GM13977 (cell line): ENCODE results near the gene MEF2C.
A peak's percentile ranks its signal among the peaks of the same experiment; 100 is the strongest.

Source experiments
- DNase-seq: peaks from one replicate; pipeline ENCODE4 v3.0.0; 2012; ENCODE audit warnings: low spot score
- in situ Hi-C: fragments of 300-500 bp; cut with MboI; formaldehyde crosslinking; loops from one replicate; pipeline ENCODE4 v1.12.0; 2022; ENCODE audit warnings: low sequenced_read_pairs, low pct_unique_long_range_greater_than_20kb, mixed read lengths, inconsistent platforms; ENCODE audit not compliant: unreplicated experiment
- TF ChIP-seq, protein P1 (sequence below): IDR thresholded peaks from 2 replicates; pipeline ENCODE4 v1.5.1; 2012; ENCODE audit warnings: mild to moderate bottlenecking, control low read depth; ENCODE audit not compliant: insufficient read depth; ENCODE audit errors: extremely low read depth, missing control alignments

Gene MEF2C

GRCh38 chr5:88686726-88687125 lies 196.3 kb downstream of the MEF2C start:
- in situ Hi-C loops: loop anchor here (10.0 kb wide), 1 partner anchor 902 kb away; no protein-coding TSS in a partner anchor
- no peak for DNase-seq
- TF ChIP-seq, protein P1, sequence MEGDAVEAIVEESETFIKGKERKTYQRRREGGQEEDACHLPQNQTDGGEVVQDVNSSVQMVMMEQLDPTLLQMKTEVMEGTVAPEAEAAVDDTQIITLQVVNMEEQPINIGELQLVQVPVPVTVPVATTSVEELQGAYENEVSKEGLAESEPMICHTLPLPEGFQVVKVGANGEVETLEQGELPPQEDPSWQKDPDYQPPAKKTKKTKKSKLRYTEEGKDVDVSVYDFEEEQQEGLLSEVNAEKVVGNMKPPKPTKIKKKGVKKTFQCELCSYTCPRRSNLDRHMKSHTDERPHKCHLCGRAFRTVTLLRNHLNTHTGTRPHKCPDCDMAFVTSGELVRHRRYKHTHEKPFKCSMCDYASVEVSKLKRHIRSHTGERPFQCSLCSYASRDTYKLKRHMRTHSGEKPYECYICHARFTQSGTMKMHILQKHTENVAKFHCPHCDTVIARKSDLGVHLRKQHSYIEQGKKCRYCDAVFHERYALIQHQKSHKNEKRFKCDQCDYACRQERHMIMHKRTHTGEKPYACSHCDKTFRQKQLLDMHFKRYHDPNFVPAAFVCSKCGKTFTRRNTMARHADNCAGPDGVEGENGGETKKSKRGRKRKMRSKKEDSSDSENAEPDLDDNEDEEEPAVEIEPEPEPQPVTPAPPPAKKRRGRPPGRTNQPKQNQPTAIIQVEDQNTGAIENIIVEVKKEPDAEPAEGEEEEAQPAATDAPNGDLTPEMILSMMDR: no peak

DNA sequence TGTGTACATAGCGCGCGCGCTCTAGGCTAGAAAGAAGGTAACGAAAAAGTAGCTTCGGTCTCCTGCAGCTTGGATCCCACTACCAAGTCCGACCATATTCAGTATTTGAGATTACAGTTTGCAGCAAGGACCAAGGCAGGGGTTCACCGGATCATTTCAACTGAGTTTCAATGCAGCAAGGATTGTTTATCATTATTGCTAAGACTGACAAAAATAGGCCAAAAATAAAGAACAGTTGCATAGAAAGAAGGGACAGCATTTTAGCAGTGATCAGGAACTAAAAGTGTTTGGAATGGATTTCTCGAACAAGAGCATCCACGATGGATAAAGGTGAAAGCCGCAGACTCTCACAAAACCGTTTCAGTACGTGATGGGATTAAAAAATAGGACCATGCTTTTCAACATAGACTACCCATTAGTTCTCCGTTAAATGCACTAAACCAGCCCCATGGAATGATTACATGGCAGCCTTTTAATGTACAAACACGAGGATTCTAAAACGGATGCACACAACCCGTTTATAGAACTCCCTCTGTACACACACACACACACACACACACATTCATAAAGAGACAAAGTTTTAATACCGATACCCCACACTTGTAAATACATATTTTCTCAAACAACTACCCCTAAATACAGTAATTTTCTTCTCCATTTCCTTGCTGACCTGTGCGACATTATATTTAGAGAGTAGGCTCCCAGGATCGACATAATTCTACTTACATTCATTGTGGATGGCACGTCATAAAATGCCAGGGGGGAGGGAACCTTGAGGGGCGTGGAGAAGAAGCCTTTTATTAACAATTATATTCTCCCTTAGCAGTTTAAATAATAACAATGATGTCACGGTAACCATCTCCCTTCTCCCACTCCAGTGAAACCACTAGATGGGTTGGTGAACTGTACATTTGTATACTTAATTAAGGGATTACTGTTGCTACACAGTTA lies 197.1 kb downstream of the MEF2C start:
- DNase-seq: no peak
- in situ Hi-C loops: loop anchor here (10.0 kb wide), 1 partner anchor 901 kb away; no protein-coding TSS in a partner anchor
- TF ChIP-seq, protein P1: no peak

GRCh38 chr5:88683506-88684135 lies 199.4 kb downstream of the MEF2C start:
- DNase-seq: no peak
- in situ Hi-C loops: loop anchor here (10.0 kb wide), 1 partner anchor 899 kb away; no protein-coding TSS in a partner anchor
- TF ChIP-seq, protein P1: peak; percentile 24

GRCh38 chr5:88682881-88683361 lies 200.1 kb downstream of the MEF2C start:
- in situ Hi-C loops: loop anchor here (10.0 kb wide), 1 partner anchor 898 kb away; no protein-coding TSS in a partner anchor
- TF ChIP-seq, protein P1: no peak
- no peak for DNase-seq

DNA sequence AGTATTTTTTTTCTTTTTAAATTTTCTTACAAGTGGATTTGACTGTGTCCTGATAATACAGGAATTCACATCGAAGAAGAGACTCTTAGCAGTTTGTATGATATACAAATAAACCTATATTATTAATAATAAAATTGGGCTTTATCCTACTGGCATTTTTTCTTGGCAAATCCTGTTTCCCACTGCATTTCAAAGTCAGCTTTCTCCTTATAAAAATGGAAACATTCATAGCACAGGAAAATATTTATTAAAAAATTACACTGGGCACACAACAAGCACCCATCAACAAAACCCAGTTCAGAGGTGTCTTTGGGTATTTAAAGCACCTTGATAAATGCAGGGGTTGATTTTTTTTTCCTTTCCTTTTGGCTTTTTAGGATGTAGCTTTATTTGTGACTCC lies 200.9 kb downstream of the MEF2C start:
- in situ Hi-C loops: loop anchor here (10.0 kb wide), 1 partner anchor 897 kb away; no protein-coding TSS in a partner anchor

More for the DNA sequence above, 200.9 kb downstream of the MEF2C start:
- no peak for DNase-seq
- TF ChIP-seq, protein P1: no peak
